Natural killer cell (primary cell): Measurements from ENCODE around the gene RALGAPB. TPM values are rescaled to one million over a fixed set of nuclear protein-coding genes. Genes with fewer than 3 reads are reported as not detected.

Experiments used
- ATAC-seq, 3 donors: fragments of 150-1000 bp in 2 of 3; fragments of 200-7000 bp in 1 of 3; cut with Tn5 transposase; 1 replicate in 1 of 3; 2 replicates in 2 of 3; pipeline ENCODE4 v1.10.0; 2021; ENCODE audit warnings: mild to moderate bottlenecking in 2 of 3, moderate library complexity in 2 of 3
- DNase-seq, 2 donors: peaks; one replicate each; pipeline versions ENCODE4 v3.0.0 to v3.0.0-alpha.2; 2013 to 2021; ENCODE audit warnings: mixed read lengths in 1 of 2
- H3K27ac ChIP-seq: one replicate; pipeline ENCODE4 v1.5.1; 2013; ENCODE audit warnings: mild to moderate bottlenecking, low read length
- H3K27me3 ChIP-seq: one replicate; pipeline ENCODE4 v1.6.1; 2013; ENCODE audit warnings: low read length; ENCODE audit not compliant: control insufficient read depth, insufficient read depth
- H3K36me3 ChIP-seq: one replicate; pipeline ENCODE4 v1.6.1; 2013; ENCODE audit warnings: low read length; ENCODE audit not compliant: control insufficient read depth, insufficient read depth
- H3K4me1 ChIP-seq: one replicate; pipeline ENCODE4 v1.6.1; 2013; ENCODE audit warnings: low read length; ENCODE audit not compliant: control insufficient read depth, insufficient read depth
- H3K4me3 ChIP-seq: one replicate; pipeline ENCODE4 v1.5.1; 2013; ENCODE audit warnings: low read length
- H3K9me3 ChIP-seq: one replicate; pipeline ENCODE4 v1.6.1; 2013; ENCODE audit warnings: low read length; ENCODE audit not compliant: control insufficient read depth, insufficient read depth
- H3K27ac Mint-ChIP-seq, 2 donors: one replicate each; pipeline ENCODE4 v1.8.0; 2022; ENCODE audit warnings: mild to moderate bottlenecking in 2 of 2, mixed read lengths in 2 of 2, moderate library complexity in 1 of 2
- H3K27me3 Mint-ChIP-seq, 2 donors: one replicate each; pipeline ENCODE4 v1.8.0; 2022; ENCODE audit warnings: low read depth in 2 of 2, mixed read lengths in 2 of 2
- H3K36me3 Mint-ChIP-seq: one replicate; pipeline ENCODE4 v1.8.0; 2022; ENCODE audit warnings: mixed read lengths
- H3K4me1 Mint-ChIP-seq, 2 donors: one replicate each; pipeline ENCODE4 v1.8.0; 2022; ENCODE audit warnings: mixed read lengths in 2 of 2
- H3K4me3 Mint-ChIP-seq: one replicate; pipeline ENCODE4 v1.8.0; 2022; ENCODE audit warnings: mild to moderate bottlenecking, moderate library complexity, mixed read lengths
- H3K9me3 Mint-ChIP-seq, 2 donors: one replicate each; pipeline ENCODE4 v1.8.0; 2022; ENCODE audit warnings: mixed read lengths in 2 of 2
- CTCF ChIP-seq: fragments of 200-600 bp; IDR thresholded peaks from one replicate; pipeline ENCODE4 v1.8.0; 2022; ENCODE audit warnings: antibody characterized with exemption
- WGBS: methylation state at CpG from one replicate; pipeline ENCODE4 v1.1.7; 2013; ENCODE audit warnings: missing lambda C conversion rate; ENCODE audit not compliant: insufficient coverage; 5-methylcytosine and 5-hydroxymethylcytosine counted together
- intact Hi-C: fragments of 100-400 bp; cut with micrococcal nuclease; formaldehyde crosslinking; loops from one replicate; pipeline ENCODE4 v1.14.2; 2022
- total RNA-seq, 4 donors: library from RNA; stranded (reverse); fragments of 120-200 nt in 1 of 4; gene quantifications; one replicate each; pipeline versions ENCODE4 v1.2.3 to v1.2.4, GENCODE V29; 2013 to 2022

The RALGAPB gene
- total RNA-seq, 3 donors from 2014 or later (not counting 1 experiment from before 2014, with no cell fraction given) = 45.1 to 73.1 (median 57.4) TPM

GRCh38 chr20:38426006-38426897 lies 46.4 kb upstream of the RALGAPB start:
- ATAC-seq = no peak
- H3K4me1 ChIP-seq = no peaks in the 10 kb centered on the region
- Mint-ChIP-seq H3K4me1 (peaks cover 12 to 49% of the 10 kb centered on the region in 2 donors), H3K27ac (no peak overlapping the region), H3K27me3 (no peaks in the 10 kb centered on the region), H3K36me3 (peaks cover 9% of the 10 kb centered on the region), H3K9me3 (no peaks in the 10 kb centered on the region), H3K4me3 (no peak overlapping the region)
- no peaks in the 10 kb centered on the region for H3K27me3 ChIP-seq
- TF ChIP-seq CTCF = no peak
- DNase-seq = no peak
- H3K27ac ChIP-seq = no peak overlapping the region
- H3K36me3 ChIP-seq = peaks cover 75% of the 10 kb centered on the region
- no peak overlapping the region for H3K4me3 ChIP-seq
- WGBS = 90% methylated on average over 15 of the region's 15 CpGs
- no peaks in the 10 kb centered on the region for H3K9me3 ChIP-seq
- intact Hi-C loops = no loop called here

GRCh38 chr20:38427655-38428023 lies 45.0 kb upstream of the RALGAPB start:
- H3K4me1 Mint-ChIP-seq = peaks cover 25 to 56% of the 10 kb centered on the region in 2 donors
- no peak overlapping the region for H3K27ac Mint-ChIP-seq
- intact Hi-C loops = no loop called here

GRCh38 chr20:38428800-38429199 lies 43.8 kb upstream of the RALGAPB start:
- WGBS = 83% methylated on average over 3 of the region's 3 CpGs
- H3K36me3 Mint-ChIP-seq = peaks cover 8% of the 10 kb centered on the region
- DNase-seq (no peak), ATAC-seq (no peak)
- intact Hi-C loops = no loop called here
- TF ChIP-seq CTCF = no peak
- H3K27me3 ChIP-seq = no peaks in the 10 kb centered on the region
- H3K4me3 ChIP-seq = no peak overlapping the region
- H3K36me3 ChIP-seq = peaks cover 65% of the 10 kb centered on the region
- H3K4me3 Mint-ChIP-seq = no peak overlapping the region
- no peak overlapping the region for H3K27ac ChIP-seq
- no peak overlapping the region for H3K27ac Mint-ChIP-seq
- no peaks in the 10 kb centered on the region for H3K9me3 Mint-ChIP-seq
- peaks cover 32 to 54% of the 10 kb centered on the region in 2 donors for H3K4me1 Mint-ChIP-seq
- H3K9me3 ChIP-seq = no peaks in the 10 kb centered on the region
- H3K4me1 ChIP-seq = peaks cover 6% of the 10 kb centered on the region
- H3K27me3 Mint-ChIP-seq = no peaks in the 10 kb centered on the region

More at GRCh38 chr20:38427655-38428023, 45.0 kb upstream of the RALGAPB start:
- Histone ChIP-seq H3K4me3 (no peak overlapping the region), H3K27me3 (no peaks in the 10 kb centered on the region), H3K36me3 (peaks cover 65% of the 10 kb centered on the region), H3K27ac (no peak overlapping the region), H3K4me1 (no peaks in the 10 kb centered on the region), H3K9me3 (no peaks in the 10 kb centered on the region)
- H3K4me3 Mint-ChIP-seq = no peak overlapping the region
- no peaks in the 10 kb centered on the region for H3K9me3 Mint-ChIP-seq
- DNase-seq (no peak), ATAC-seq (no peak)
- WGBS = 95% methylated on average over 5 of the region's 5 CpGs
- H3K36me3 Mint-ChIP-seq = peaks cover 8% of the 10 kb centered on the region
- TF ChIP-seq CTCF = no peak
- no peaks in the 10 kb centered on the region for H3K27me3 Mint-ChIP-seq
